Mononuclear cell (primary cell): ENCODE results near the gene RBMS1. TPM values are rescaled to one million over a fixed set of nuclear protein-coding genes. Genes with fewer than 3 reads are reported as not detected.

Experiments
- H3K27me3 ChIP-seq: 2 replicates; pipeline ENCODE4 v1.6.0; 2011; ENCODE audit warnings: low read length, control low read depth; ENCODE audit not compliant: insufficient read depth
- H3K4me1 ChIP-seq: 2 replicates; pipeline ENCODE4 v1.5.1; 2011; ENCODE audit warnings: mild to moderate bottlenecking, low read length, control low read depth; ENCODE audit not compliant: insufficient read depth
- H3K4me3 ChIP-seq: 2 replicates; pipeline ENCODE4 v1.5.1; 2011; ENCODE audit warnings: mild to moderate bottlenecking, low read length, moderate library complexity
- H3K9me3 ChIP-seq: 2 replicates; pipeline ENCODE4 v1.5.1; 2011; ENCODE audit warnings: low read depth, mild to moderate bottlenecking, control low read depth, low read length
- total RNA-seq: library from RNA; depleted of rRNA; stranded (reverse); fragments of >200 nt; gene quantifications from one replicate; pipeline ENCODE4 v1.2.3, GENCODE V29; 2012

RBMS1 gene
- total RNA-seq, 1 donor, result 76.3 TPM

DNA sequence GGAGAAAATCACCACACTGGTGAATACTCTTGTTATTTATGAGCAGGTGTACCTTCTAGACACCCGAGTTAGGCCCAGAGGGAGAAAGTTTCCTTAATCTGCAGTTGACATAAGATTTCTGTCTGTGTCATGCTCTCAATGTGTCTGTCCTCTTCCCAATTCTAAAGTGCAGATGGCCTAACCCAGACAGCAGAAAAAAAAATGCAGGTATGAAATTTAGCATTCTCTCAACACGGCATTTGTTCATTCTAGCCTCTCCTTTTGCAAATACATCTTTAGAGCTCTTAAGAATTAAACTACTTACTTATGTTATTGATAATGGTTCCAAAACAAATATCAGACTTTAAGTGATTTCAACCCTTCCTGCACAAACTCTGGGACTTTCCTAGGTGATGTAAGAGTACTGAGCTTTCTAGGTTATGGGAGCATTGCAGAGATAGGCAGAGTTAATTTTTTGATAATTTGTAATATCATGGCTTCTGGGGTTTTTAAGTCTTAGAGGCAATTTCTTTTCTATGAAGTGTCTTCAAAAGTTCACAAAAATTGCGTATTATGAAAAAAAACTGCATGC is 260.6 kb downstream of the RBMS1 start:
- Histone ChIP-seq H3K9me3 (no peaks in the 10 kb centered on the region), H3K4me3 (no peak overlapping the region), H3K4me1 (no peaks in the 10 kb centered on the region), H3K27me3 (no peaks in the 10 kb centered on the region)

DNA sequence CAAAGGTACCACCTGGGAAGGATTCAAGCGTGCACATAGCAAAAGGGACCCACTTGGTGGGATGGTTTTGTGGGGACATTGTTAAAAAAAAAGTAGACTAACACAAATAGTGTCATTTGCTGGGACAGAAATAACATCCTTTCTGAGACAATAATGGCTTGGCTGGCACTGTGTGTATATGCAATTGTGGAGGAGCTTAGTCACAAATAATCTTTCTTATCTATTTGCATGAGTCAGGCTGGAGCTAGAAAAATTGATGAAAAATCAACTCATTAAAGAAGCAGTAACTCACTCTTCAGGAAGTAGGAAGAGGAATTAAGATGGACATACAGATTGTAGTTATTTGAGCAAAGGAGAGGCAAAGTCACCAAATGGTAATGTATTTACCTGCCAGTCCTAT is 264.0 kb downstream of the RBMS1 start:
- Histone ChIP-seq H3K27me3 (no peaks in the 10 kb centered on the region), H3K4me1 (no peaks in the 10 kb centered on the region), H3K9me3 (no peaks in the 10 kb centered on the region), H3K4me3 (no peak overlapping the region)

DNA sequence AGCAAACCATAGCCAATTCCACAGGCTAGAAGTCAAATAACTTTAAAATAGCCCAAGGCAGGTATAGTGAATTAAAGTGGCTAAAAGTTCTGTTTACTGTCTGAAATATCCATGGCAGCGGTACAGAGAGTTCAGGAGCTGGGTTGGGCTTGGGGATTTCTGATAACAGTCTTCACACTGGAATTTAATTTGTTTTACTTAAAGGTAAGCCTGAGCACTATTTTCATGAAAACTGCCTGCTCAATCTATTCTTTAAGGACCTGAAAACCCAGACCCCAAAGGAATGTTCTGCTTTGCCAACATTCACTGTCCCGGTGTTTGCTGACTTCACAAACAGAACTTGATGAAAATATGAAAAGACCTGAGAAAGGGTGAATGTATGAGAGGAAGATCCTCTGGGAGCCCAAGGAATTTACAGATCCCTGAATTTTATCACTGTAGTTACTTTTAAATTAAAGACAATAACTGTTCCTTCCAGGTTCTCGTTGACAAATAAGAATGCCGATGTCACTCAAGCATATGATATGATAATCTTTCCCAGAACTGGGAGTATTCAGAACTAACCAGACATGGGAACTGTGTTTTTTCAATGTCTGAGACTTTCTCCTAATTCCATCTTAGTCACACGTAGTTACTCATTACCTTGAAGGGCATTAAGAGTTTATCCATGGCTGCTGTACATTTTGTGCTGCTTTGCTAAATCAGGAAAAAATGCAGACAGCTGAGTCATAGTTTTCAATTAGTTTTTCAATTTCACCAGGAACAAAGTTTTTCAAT is 265.3 kb downstream of the RBMS1 start:
- Histone ChIP-seq H3K9me3 (no peaks in the 10 kb centered on the region), H3K4me1 (no peaks in the 10 kb centered on the region), H3K4me3 (no peak overlapping the region), H3K27me3 (no peaks in the 10 kb centered on the region)

DNA sequence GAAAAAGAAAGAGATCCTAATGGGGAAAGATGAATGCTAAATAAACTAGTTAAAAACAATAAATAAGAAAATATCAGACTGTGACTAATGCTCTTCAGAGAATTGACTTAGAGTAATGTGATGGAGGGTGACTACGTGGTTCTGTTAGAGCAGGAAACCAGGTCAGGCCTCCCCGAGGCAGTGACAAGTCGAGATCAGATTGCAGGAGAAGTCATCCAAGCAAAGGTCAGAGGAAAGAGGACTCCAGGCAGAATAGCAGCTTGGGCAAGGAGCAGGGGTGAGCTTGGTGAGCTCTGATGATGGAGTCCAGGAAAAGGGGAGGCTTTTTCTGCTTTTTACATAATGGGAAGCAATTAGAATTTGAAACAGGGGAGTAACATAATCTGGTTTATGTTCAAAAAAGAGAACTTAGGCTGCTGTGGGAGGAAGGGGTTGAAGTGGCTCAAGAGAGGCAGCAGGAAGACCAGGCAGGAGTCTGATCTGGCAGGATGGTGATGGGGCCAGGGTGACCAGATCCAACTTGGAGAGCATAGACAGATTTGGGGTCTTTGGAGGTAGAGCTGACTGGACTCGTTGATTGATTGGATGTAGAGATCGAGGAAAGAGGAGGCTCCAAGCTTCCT is 266.2 kb downstream of the RBMS1 start:
- Histone ChIP-seq H3K4me3 (no peak overlapping the region), H3K9me3 (no peaks in the 10 kb centered on the region)

DNA sequence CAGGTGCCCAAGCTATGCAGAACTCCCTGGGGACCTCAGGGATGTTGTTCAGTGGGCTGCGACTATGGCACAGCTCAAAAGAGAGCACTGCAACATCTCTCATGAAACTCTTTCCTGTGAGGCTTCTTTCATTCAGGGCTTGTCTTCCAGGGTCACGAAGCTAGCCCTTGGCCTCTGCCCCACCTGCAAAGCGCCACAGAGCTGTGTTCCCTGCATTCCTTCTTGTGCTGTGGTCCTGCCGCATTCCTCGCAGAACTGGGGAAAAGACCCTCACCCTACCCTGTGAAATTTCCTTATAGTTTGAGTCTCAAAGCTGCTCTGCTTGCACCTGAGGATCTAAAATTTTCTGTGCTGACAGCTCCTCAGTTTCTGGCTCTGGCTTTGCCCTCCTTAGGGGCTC is 267.2 kb downstream of the RBMS1 start:
- H3K27me3 ChIP-seq, result no peaks in the 10 kb centered on the region
- no peak overlapping the region for H3K4me3 ChIP-seq
- H3K9me3 ChIP-seq, result no peaks in the 10 kb centered on the region
- H3K4me1 ChIP-seq, result no peaks in the 10 kb centered on the region

More for the DNA sequence above, 266.2 kb downstream of the RBMS1 start:
- Histone ChIP-seq H3K4me1 (no peaks in the 10 kb centered on the region), H3K27me3 (no peaks in the 10 kb centered on the region)

DNA sequence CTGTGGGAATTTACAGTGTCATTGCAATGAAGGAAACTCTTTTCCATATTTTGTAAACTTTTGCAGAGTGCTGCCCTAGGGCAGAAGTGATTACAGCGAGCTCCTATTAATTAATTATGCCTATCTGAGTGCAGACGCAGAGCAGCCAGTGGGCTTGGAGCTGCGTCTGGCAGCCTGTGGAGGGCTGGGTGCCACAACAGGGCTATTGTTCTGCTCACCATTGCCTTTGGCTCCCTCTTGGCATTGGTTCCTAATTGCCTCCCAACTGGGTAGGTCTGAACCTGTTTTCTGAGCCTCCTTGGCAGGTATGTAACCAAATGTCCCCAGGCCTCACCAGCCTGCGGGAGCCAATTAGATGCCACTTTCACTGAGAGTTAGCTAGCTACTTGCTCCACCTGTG is 267.9 kb downstream of the RBMS1 start:
- Histone ChIP-seq H3K27me3 (no peaks in the 10 kb centered on the region), H3K9me3 (no peaks in the 10 kb centered on the region), H3K4me1 (no peaks in the 10 kb centered on the region), H3K4me3 (no peak overlapping the region)

DNA sequence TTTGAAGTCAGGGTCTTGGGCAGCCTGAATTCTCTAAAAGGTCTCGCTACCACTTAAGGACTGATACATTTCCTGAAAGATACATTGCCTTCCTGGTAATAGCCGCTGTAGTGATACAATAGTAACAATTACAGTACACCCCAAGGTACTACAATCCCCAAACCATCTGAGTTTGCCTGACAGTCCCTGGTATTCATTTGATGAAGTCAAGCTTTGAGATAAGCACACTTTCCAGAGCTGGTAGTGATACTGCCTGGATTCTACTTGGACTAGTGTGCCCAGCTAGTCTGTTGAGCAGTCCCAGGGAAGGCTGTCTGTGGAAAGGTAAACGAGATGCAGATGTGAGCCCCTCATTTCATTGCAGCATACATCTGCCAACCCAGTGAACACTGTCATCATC is 269.1 kb downstream of the RBMS1 start:
- H3K4me1 ChIP-seq, result no peaks in the 10 kb centered on the region
- no peaks in the 10 kb centered on the region for H3K27me3 ChIP-seq
- H3K4me3 ChIP-seq, result no peak overlapping the region
- no peaks in the 10 kb centered on the region for H3K9me3 ChIP-seq

DNA sequence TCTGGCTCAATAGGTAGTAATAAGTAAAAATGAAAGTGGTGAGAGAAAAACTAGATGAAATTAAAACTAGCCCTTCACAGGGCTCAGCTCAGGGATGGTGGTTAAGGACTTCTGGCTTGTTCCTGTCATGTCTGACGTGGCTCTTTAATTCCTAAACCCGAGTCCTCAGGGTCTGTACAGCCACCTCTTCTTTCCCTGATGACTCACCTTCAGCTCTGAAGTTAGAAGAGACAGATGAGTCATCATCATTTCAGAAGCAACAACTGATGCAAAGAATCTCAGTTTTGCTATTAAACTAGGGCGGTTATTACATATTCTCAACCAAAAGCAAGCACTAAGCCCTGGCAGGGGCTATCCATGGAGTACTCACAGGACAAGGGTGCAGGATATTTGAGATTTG is 269.5 kb downstream of the RBMS1 start:
- Histone ChIP-seq H3K4me1 (no peaks in the 10 kb centered on the region), H3K27me3 (no peaks in the 10 kb centered on the region), H3K9me3 (no peaks in the 10 kb centered on the region), H3K4me3 (no peak overlapping the region)

DNA sequence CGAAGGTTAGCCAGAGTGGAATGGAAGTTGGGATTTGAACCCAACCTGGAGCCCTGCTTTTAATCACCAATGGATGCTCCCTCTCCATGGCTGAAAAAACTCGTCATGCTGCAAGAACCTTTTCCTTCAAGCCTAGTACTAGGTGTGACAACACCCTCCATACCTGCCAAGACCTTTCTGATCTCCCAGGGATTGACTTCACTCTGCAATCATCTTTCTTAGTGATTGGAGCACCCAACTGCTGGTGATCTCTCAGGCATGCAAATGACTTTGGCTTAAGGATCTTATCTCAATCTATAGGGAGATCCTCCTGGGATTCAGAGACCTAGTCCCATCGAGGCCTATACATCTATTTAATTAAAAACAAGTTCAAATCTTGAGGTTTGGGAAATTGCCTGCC is 270.0 kb downstream of the RBMS1 start:
- no peak overlapping the region for H3K4me3 ChIP-seq
- H3K9me3 ChIP-seq, result no peaks in the 10 kb centered on the region
- no peaks in the 10 kb centered on the region for H3K27me3 ChIP-seq
- no peaks in the 10 kb centered on the region for H3K4me1 ChIP-seq

DNA sequence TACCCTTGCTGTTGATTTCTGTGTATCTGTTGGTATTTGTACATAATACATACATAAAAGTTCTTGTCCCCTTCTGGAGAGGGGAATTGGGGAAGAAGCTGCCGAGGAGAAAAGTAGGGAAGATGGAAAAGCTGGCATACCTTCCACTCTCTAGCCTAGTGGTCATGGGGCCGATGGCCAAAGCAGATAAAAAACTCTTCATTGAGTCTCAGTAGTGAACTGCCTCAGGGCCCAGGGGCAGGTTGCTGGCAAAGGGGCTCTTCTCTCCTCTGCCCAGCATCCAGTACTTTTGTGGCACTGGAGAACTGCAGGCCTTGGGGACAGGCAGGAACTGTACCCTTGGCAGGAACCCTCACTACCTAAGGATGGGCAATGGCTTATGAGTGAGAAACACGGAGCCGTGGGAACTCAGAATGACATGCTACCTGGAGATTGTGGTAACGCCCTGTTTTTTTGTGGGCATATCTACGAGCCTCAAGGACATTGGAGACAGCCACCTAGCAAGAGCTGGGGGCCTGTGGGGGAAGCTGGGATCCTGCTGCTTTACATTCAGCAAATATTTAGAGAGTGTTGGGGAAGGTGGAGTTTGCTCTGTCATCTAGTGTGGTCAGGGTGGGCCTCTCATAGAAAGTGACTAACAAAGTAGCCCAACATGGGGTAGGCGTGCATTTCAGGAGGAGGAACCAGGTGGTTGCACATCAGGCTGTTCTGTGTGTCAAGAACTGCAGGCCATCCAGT is 270.9 kb downstream of the RBMS1 start:
- Histone ChIP-seq H3K9me3 (no peaks in the 10 kb centered on the region), H3K27me3 (no peaks in the 10 kb centered on the region), H3K4me3 (no peak overlapping the region), H3K4me1 (no peaks in the 10 kb centered on the region)
